Measurements from ENCODE around the gene SEMA5B.

GRCh38 chr3:123042413-123042812 lies 14.8 kb upstream of the SEMA5B start:
- no peak for TF ChIP-seq CTCF (conservative IDR thresholded peaks at IDR 0.05; ENCODE audit: low read depth in 2 of 2)
- TF ChIP-seq EZH2 (IDR thresholded peaks at IDR 0.05; ENCODE audit: low read depth, unreplicated experiment), result no peak
- TF ChIP-seq ETS1 (IDR thresholded peaks at IDR 0.05), result no peak
- TF ChIP-seq POLR2AphosphoS5 (IDR thresholded peaks at IDR 0.05; ENCODE audit: low read depth), result no peak
- no peak for TF ChIP-seq REST (IDR thresholded peaks at IDR 0.05; ENCODE audit: unreplicated experiment)
- TF ChIP-seq CREB1 (CRISPR knock-in tag; IDR thresholded peaks at IDR 0.05; ENCODE audit: low read depth), result no peak
- no peak for TF ChIP-seq JUNB (IDR thresholded peaks at IDR 0.05; ENCODE audit: unreplicated experiment)
- TF ChIP-seq ZNF331 (CRISPR knock-in tag; IDR thresholded peaks at IDR 0.05; ENCODE audit: low read depth), result no peak
- TF ChIP-seq STAT1 (IDR thresholded peaks at IDR 0.05; ENCODE audit: unreplicated experiment), result no peak
- TF ChIP-seq EZH2phosphoT487 (IDR thresholded peaks at IDR 0.05; ENCODE audit: unreplicated experiment), result no peak
- TF ChIP-seq ZNF462 (CRISPR knock-in tag; IDR thresholded peaks at IDR 0.05), result no peak
- no peak for TF ChIP-seq ZNF114 (CRISPR knock-in tag; IDR thresholded peaks at IDR 0.05)
- TF ChIP-seq NANOG (IDR thresholded peaks at IDR 0.05; ENCODE audit: borderline replicate concordance), result no peak
